GM12878 (cell line): ENCODE measurements around the gene EPB41. TPM values are rescaled to one million over a fixed set of nuclear protein-coding genes. Genes with fewer than 3 reads are reported as not detected.

Source experiments
- ATAC-seq: fragments of 200-7000 bp; cut with Tn5 transposase; 3 replicates; pipeline ENCODE4 v1.9.1; 2020; ENCODE audit warnings: mild to moderate bottlenecking, moderate library complexity
- BruUV-seq: library from RNA; stranded (reverse); fragments of 400-500 nt; replicated peaks from 2 replicates; lab custom pipeline; 2021; lab: Mats Ljungman, UMichigan
- CTCF ChIA-PET: fragments of 300-600 bp; sonication (Branson Sonifier 250); formaldehyde crosslinking; extraction: SDS; loops from one replicate; lab custom pipeline; 2021; ENCODE audit warnings: inconsistent platforms; lab: Yijun Ruan, JAX
- POLR2A ChIA-PET: fragments of 350-600 bp; formaldehyde crosslinking; extraction: SDS; loops from one replicate; lab custom pipeline; 2021; ENCODE audit warnings: inconsistent platforms; lab: Charles Lee
- RAD21 ChIA-PET: fragments of 300-600 bp; sonication (Branson Sonifier 250); formaldehyde crosslinking; loops from one replicate; lab custom pipeline; 2023; ENCODE audit warnings: antibody characterized with exemption; ENCODE audit not compliant: unreplicated experiment; lab: Charles Lee
- SMC1A ChIA-PET: fragments of 300-600 bp; sonication (Branson Sonifier 250); formaldehyde crosslinking; loops from one replicate; lab custom pipeline; 2023; ENCODE audit not compliant: unreplicated experiment, uncharacterized antibody; lab: Charles Lee
- DNase-seq: peaks from one replicate; pipeline ENCODE4 v3.0.0-alpha.2; 2011; ENCODE audit warnings: low read depth, low spot score
- FAIRE-seq: peaks from 3 replicates; lab custom pipeline; 2011; peaks lifted over from hg19 to GRCh38; lab: Jason Lieb, UNC
- H2AFZ ChIP-seq: 2 replicates; pipeline ENCODE4 v1.6.0; 2011; ENCODE audit warnings: low read depth, low read length, control low read depth; ENCODE audit not compliant: control insufficient read depth
- H3K27ac ChIP-seq: 2 replicates; pipeline ENCODE4 v1.5.1; 2011; ENCODE audit warnings: control low read depth; ENCODE audit not compliant: control insufficient read depth, insufficient read depth
- H3K27me3 ChIP-seq, 2 experiments: replicated peaks in 1 of 2; 2 replicates each; pipeline versions ENCODE4 v1.6.0 to v1.6.1; 2011; ENCODE audit warnings: low read length in 1 of 2; ENCODE audit not compliant: control insufficient read depth in 2 of 2, insufficient read depth in 2 of 2
- H3K36me3 ChIP-seq, 2 experiments: 2 replicates each; pipeline ENCODE4 v1.5.1; 2011; ENCODE audit warnings: low read length in 1 of 2; ENCODE audit not compliant: control insufficient read depth in 2 of 2, insufficient read depth in 2 of 2
- H3K4me1 ChIP-seq: 2 replicates; pipeline ENCODE4 v1.6.1; 2011; ENCODE audit warnings: mild to moderate bottlenecking, low read length, moderate library complexity, mixed read lengths; ENCODE audit not compliant: control insufficient read depth, insufficient read depth
- H3K4me2 ChIP-seq: 2 replicates; pipeline ENCODE4 v1.6.0; 2011; ENCODE audit warnings: control low read depth; ENCODE audit not compliant: control insufficient read depth, insufficient read depth
- H3K4me3 ChIP-seq: fragments of 200-600 bp; sonication (generic); 2 replicates; pipeline ENCODE4 v1.5.1; 2016
- H3K79me2 ChIP-seq: 2 replicates; pipeline ENCODE4 v1.6.0; 2011; ENCODE audit warnings: low read length; ENCODE audit not compliant: control insufficient read depth, insufficient read depth
- H3K9ac ChIP-seq: 2 replicates; pipeline ENCODE4 v1.8.0; 2011; ENCODE audit warnings: low read length, control low read depth, mixed read lengths; ENCODE audit not compliant: control insufficient read depth, insufficient read depth
- H3K9me3 ChIP-seq: replicated peaks from 3 replicates; pipeline ENCODE4 v1.5.1; 2011; ENCODE audit warnings: mild to moderate bottlenecking, low read length; ENCODE audit not compliant: control insufficient read depth, insufficient read depth
- H4K20me1 ChIP-seq: 2 replicates; pipeline ENCODE4 v1.6.0; 2011; ENCODE audit not compliant: control insufficient read depth, insufficient read depth
- ELK1 ChIP-seq: IDR thresholded peaks from 2 replicates; pipeline ENCODE4 v1.6.1; 2012; ENCODE audit warnings: low read depth, low read length, improper control_type of control experiment
- FOS ChIP-seq: IDR thresholded peaks from 3 replicates; pipeline ENCODE4 v1.6.1; 2011; ENCODE audit warnings: borderline replicate concordance; ENCODE audit not compliant: insufficient read length; ENCODE audit errors: extremely low read depth
- HDGF ChIP-seq: fragments of 450-650 bp; IDR thresholded peaks from 2 replicates; pipeline ENCODE4 v1.6.1; 2016; ENCODE audit warnings: antibody characterized with exemption
- JUNB ChIP-seq: IDR thresholded peaks from 2 replicates; pipeline ENCODE4 v1.6.1; 2016; ENCODE audit warnings: antibody characterized with exemption, mild to moderate bottlenecking
- JUND ChIP-seq: IDR thresholded peaks from 2 replicates; pipeline ENCODE4 v1.6.1; 2012; ENCODE audit warnings: low read depth, mild to moderate bottlenecking, low read length, improper control_type of control experiment, moderate library complexity
- NFYB ChIP-seq: IDR thresholded peaks from 2 replicates; pipeline ENCODE4 v1.6.1; 2011; ENCODE audit warnings: low read depth, mild to moderate bottlenecking, low read length, improper control_type of control experiment, moderate library complexity; ENCODE audit not compliant: insufficient read depth
- PAX8 ChIP-seq: fragments of 450-650 bp; IDR thresholded peaks from 2 replicates; pipeline ENCODE4 v1.6.1; 2017; ENCODE audit warnings: mild to moderate bottlenecking, moderate library complexity
- POLR2AphosphoS5 ChIP-seq: IDR thresholded peaks from 2 replicates; pipeline ENCODE4 v1.6.1; 2011; ENCODE audit warnings: mild to moderate bottlenecking, low read length, inconsistent platforms
- RB1 ChIP-seq: fragments of 450-650 bp; formaldehyde crosslinking; IDR thresholded peaks from 2 replicates; pipeline ENCODE4 v1.6.1; 2017; ENCODE audit warnings: mild to moderate bottlenecking, borderline replicate concordance
- RBBP5 ChIP-seq: fragments of 200-600 bp; sonication (generic); conservative IDR thresholded peaks from 2 replicates; pipeline ENCODE4 v1.6.1; 2016
- RFX5 ChIP-seq: IDR thresholded peaks from 2 replicates; pipeline ENCODE4 v1.6.1; 2011; ENCODE audit warnings: low read depth, low read length, improper control_type of control experiment
- RUNX3 ChIP-seq: IDR thresholded peaks from 2 replicates; pipeline ENCODE4 v1.6.1; 2012; ENCODE audit warnings: low read length, inconsistent platforms
- SMAD1 ChIP-seq: fragments of 450-650 bp; IDR thresholded peaks from 2 replicates; pipeline ENCODE4 v1.6.1; 2018; ENCODE audit warnings: mild to moderate bottlenecking, low read depth; ENCODE audit not compliant: partially characterized antibody
- SREBF2 ChIP-seq: IDR thresholded peaks from 2 replicates; pipeline ENCODE4 v1.6.1; 2012; ENCODE audit warnings: mild to moderate bottlenecking, low read length
- ZBED1 ChIP-seq: IDR thresholded peaks from 2 replicates; pipeline ENCODE4 v1.6.1; 2016; ENCODE audit warnings: borderline replicate concordance
- ZBTB4 ChIP-seq: fragments of 450-650 bp; formaldehyde crosslinking; IDR thresholded peaks from 2 replicates; pipeline ENCODE4 v1.4.0; 2022; ENCODE audit warnings: mild to moderate bottlenecking, moderate library complexity
- ZNF384 ChIP-seq: IDR thresholded peaks from 2 replicates; pipeline ENCODE4 v1.6.1; 2012; ENCODE audit warnings: low read depth, mild to moderate bottlenecking, low read length, improper control_type of control experiment, borderline replicate concordance
- ZNF622 ChIP-seq: fragments of 450-650 bp; IDR thresholded peaks from 2 replicates; pipeline ENCODE4 v1.6.1; 2017; ENCODE audit warnings: mild to moderate bottlenecking, inconsistent platforms
- WGBS: methylation state at CpG from one replicate; pipeline ENCODE4 v1.1.6; 2016; ENCODE audit warnings: low lambda C conversion rate; ENCODE audit not compliant: insufficient replicate concordance, insufficient coverage; ENCODE audit errors: missing lambda C conversion rate; 5-methylcytosine and 5-hydroxymethylcytosine counted together
- in situ Hi-C: fragments of 300-500 bp; cut with MboI; formaldehyde crosslinking; loops from 9 replicates; pipeline ENCODE4 v1.14.3; 2018; ENCODE audit warnings: mixed read lengths
- intact Hi-C: fragments of 100-400 bp; cut with micrococcal nuclease; formaldehyde crosslinking; loops from one replicate; pipeline ENCODE4 v1.14.2; 2022; ENCODE audit not compliant: unreplicated experiment
- polyA plus RNA-seq, 11 experiments: library from polyadenylated mRNA; depleted of rRNA in 4 of 11; unstranded in 6 of 11; stranded (reverse) in 5 of 11; fragments of >200 nt; fragmentation: Nextera tagmentation in 4 of 11; fragmentation: Illumina TruSeq in 1 of 11; extraction: Ambion mirVana in 4 of 11; extraction: Trizol in 1 of 11; gene quantifications; 1 replicate in 1 of 11; 2 replicates in 10 of 11; pipeline versions ENCODE4 v1.2.1 to v1.2.3, GENCODE V29; 2011 to 2016; ENCODE audit warnings: inconsistent platforms in 2 of 11, missing spikeins in 2 of 11, low read depth in 1 of 11
- total RNA-seq, 4 experiments: library from RNA; depleted of rRNA in 3 of 4; stranded (reverse); fragments of >200 nt in 3 of 4; fragmentation: Illumina TruSeq in 1 of 4; extraction: Trizol in 1 of 4; gene quantifications; 2 replicates each; pipeline versions ENCODE4 v1.2.1 to v1.2.3, GENCODE V29; 2013 to 2021

Gene EPB41
- total and polyA plus RNA-seq, 10 of the 15 experiments (the other 5 are each of a cell fraction or from before 2014, with no cell fraction given): 1.1 to 77.6 (median 58.8) TPM

GRCh38 chr1:29125788-29126187 lies 211.4 kb downstream of the EPB41 start:
- FAIRE-seq: no peak
- ChIA-PET CTCF (no interaction called here), RAD21 (no interaction called here), SMC1A (no interaction called here), POLR2A (no interaction called here)
- Histone ChIP-seq H3K9ac (no peak overlapping the region), H3K4me1 (no peaks in the 10 kb centered on the region), H3K36me3 (no peaks in the 10 kb centered on the region), H3K4me3 (no peak overlapping the region), H3K27ac (no peak overlapping the region), H4K20me1 (no peaks in the 10 kb centered on the region; the same call in 1 of the 2 replicates), H3K27me3 (peaks cover 6 to 16% of the 10 kb centered on the region in 2 experiments; a peak in 3 of 4 replicates), H2AFZ (no peak overlapping the region), H3K9me3 (no peaks in the 10 kb centered on the region), H3K79me2 (no peaks in the 10 kb centered on the region), H3K4me2 (no peak overlapping the region)
- BruUV-seq: no TSS peak
- in situ Hi-C loops (no loop called here), intact Hi-C loops (no loop called here)
- no peak for DNase-seq
- no peak for TF ChIP-seq ZBTB4
- no peak for TF ChIP-seq ZBED1
- no peak for TF ChIP-seq RBBP5
- no peak for TF ChIP-seq JUND
- no peak for TF ChIP-seq ZNF384
- no peak for TF ChIP-seq ELK1
- TF ChIP-seq PAX8: no peak
- no peak for TF ChIP-seq ZNF622
- no peak for TF ChIP-seq POLR2AphosphoS5
- TF ChIP-seq HDGF: no peak
- no peak for TF ChIP-seq RFX5
- TF ChIP-seq NFYB: no peak
- no peak for TF ChIP-seq SMAD1
- TF ChIP-seq FOS: no peak
- no peak for TF ChIP-seq JUNB
- TF ChIP-seq SREBF2: no peak
- TF ChIP-seq RB1: no peak
- TF ChIP-seq RUNX3: no peak
- WGBS: 35% methylated on average over 6 of the region's 6 CpGs
- ATAC-seq: no peak
